ENCODE results near the gene GIT1.

Gene GIT1

GRCh38 chr17:29582254-29582765 lies 7.1 kb downstream of the GIT1 start:
- H4K20me1 ChIP-seq (ENCODE audit: insufficient read depth, low read length) = no peaks in the 10 kb centered on the region
- no peaks in the 10 kb centered on the region for H3K9me2 ChIP-seq (ENCODE audit: low read depth, low read length)
- peaks cover 49% of the 10 kb centered on the region for H3K36me3 ChIP-seq (ENCODE audit: insufficient read depth, low read length)
- TF ChIP-seq EZH2 (IDR thresholded peaks at IDR 0.05; ENCODE audit: borderline replicate concordance, low read length) (no peak), CTCF (IDR thresholded peaks at IDR 0.05; ENCODE audit: low read length) (no peak)
- H3F3A ChIP-seq (ENCODE audit: insufficient read depth, low read length) = no peaks in the 10 kb centered on the region
- no peaks in the 10 kb centered on the region for H3K9me3 ChIP-seq (ENCODE audit: low read length)
- H3K27ac ChIP-seq (ENCODE audit: low read depth, low read length, poor library complexity, severe bottlenecking) = no peak overlapping the region
- no peaks in the 10 kb centered on the region for H3K27me3 ChIP-seq (ENCODE audit: insufficient read depth, low read length)
- no peak overlapping the region for H2AFZ ChIP-seq (ENCODE audit: low read length)
- H3K79me2 ChIP-seq (ENCODE audit: insufficient read depth, low read length) = 0 out of 2 replicates have a peak, but pooled peaks cover 1% of the 10 kb centered on the region
- H3K4me3 ChIP-seq (ENCODE audit: low read depth, low read length, poor library complexity, severe bottlenecking) = no peak overlapping the region
- H3K9ac ChIP-seq (ENCODE audit: low read length) = no peak overlapping the region
- no peak overlapping the region for H3K4me2 ChIP-seq (ENCODE audit: low read length)
- H3K4me1 ChIP-seq (ENCODE audit: insufficient read depth, low read length, severe bottlenecking) = peaks cover 40% of the 10 kb centered on the region

- no peak overlapping the region for H3K4me3 ChIP-seq (ENCODE audit: low read depth, low read length, poor library complexity, severe bottlenecking)
- H3K9me3 ChIP-seq (ENCODE audit: low read length) = no peaks in the 10 kb centered on the region
- no peaks in the 10 kb centered on the region for H3F3A ChIP-seq (ENCODE audit: insufficient read depth, low read length)
- H3K27me3 ChIP-seq (ENCODE audit: insufficient read depth, low read length) = no peaks in the 10 kb centered on the region
- no peak overlapping the region for H3K4me2 ChIP-seq (ENCODE audit: low read length)
- no peak overlapping the region for H3K9ac ChIP-seq (ENCODE audit: low read length)
- H2AFZ ChIP-seq (ENCODE audit: low read length) = no peak overlapping the region
- H3K36me3 ChIP-seq (ENCODE audit: insufficient read depth, low read length) = peaks cover 55% of the 10 kb centered on the region
- no peaks in the 10 kb centered on the region for H3K9me2 ChIP-seq (ENCODE audit: low read depth, low read length)
- H4K20me1 ChIP-seq (ENCODE audit: insufficient read depth, low read length) = no peaks in the 10 kb centered on the region
- peaks cover 34% of the 10 kb centered on the region for H3K4me1 ChIP-seq (ENCODE audit: insufficient read depth, low read length, severe bottlenecking)
- TF ChIP-seq EZH2 (IDR thresholded peaks at IDR 0.05; ENCODE audit: borderline replicate concordance, low read length) (no peak), CTCF (IDR thresholded peaks at IDR 0.05; ENCODE audit: low read length) (no peak)
- H3K27ac ChIP-seq (ENCODE audit: low read depth, low read length, poor library complexity, severe bottlenecking) = no peak overlapping the region
- H3K79me2 ChIP-seq (ENCODE audit: insufficient read depth, low read length) = no peaks in the 10 kb centered on the region
These were observed 7.7 kb downstream of the GIT1 start for GRCh38 chr17:29581583-29582253.

- Histone ChIP-seq H3K4me1 (ENCODE audit: insufficient read depth, low read length, severe bottlenecking) (peaks cover 18% of the 10 kb centered on the region), H2AFZ (ENCODE audit: low read length) (no peak overlapping the region), H3K9me3 (ENCODE audit: low read length) (no peaks in the 10 kb centered on the region), H3K27me3 (ENCODE audit: insufficient read depth, low read length) (no peaks in the 10 kb centered on the region), H3K36me3 (ENCODE audit: insufficient read depth, low read length) (peaks cover 71% of the 10 kb centered on the region), H3K9ac (ENCODE audit: low read length) (no peak overlapping the region), H3K4me2 (ENCODE audit: low read length) (no peak overlapping the region), H3K9me2 (ENCODE audit: low read depth, low read length) (no peaks in the 10 kb centered on the region), H3K79me2 (ENCODE audit: insufficient read depth, low read length) (no peaks in the 10 kb centered on the region), H3K27ac (ENCODE audit: low read depth, low read length, poor library complexity, severe bottlenecking) (peak overlapping the region; percentile 32), H3K4me3 (ENCODE audit: low read depth, low read length, poor library complexity, severe bottlenecking) (no peak overlapping the region), H4K20me1 (ENCODE audit: insufficient read depth, low read length) (no peaks in the 10 kb centered on the region), H3F3A (ENCODE audit: insufficient read depth, low read length) (no peaks in the 10 kb centered on the region)
- TF ChIP-seq CTCF (IDR thresholded peaks at IDR 0.05; ENCODE audit: low read length) (peak; percentile 96), EZH2 (IDR thresholded peaks at IDR 0.05; ENCODE audit: borderline replicate concordance, low read length) (no peak)
These were observed 9.3 kb downstream of the GIT1 start for GRCh38 chr17:29579866-29580771.
